ENCODE results near the gene ITPK1. TPM values are rescaled to one million over a fixed set of nuclear protein-coding genes. Genes with fewer than 3 reads are reported as not detected.

The ITPK1 gene
- polyA plus RNA-seq, 2 of the 4 experiments (the other 2 are of a cell fraction): 46.2 to 47.0 TPM

DNA sequence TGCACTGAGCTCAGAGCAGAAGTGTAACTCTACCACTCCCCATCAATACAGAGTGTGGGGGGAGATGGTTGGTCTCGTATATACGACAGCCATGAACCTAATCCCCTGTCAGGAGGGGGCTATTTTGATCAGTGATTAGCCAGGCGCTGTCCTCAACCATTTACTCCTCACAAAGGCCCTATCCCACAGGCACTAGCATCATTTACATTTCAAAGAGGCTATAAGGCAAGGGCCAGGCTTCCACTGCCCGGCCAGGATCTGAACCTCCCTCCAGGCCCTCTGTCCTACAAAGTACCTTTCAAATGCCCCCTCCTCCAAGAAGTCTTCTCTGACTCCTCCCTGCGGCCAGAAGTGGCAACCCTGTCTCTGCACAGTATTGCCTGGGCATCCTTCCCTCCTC is 74.7 kb downstream of the ITPK1 start:
- no peak for TF ChIP-seq BCL3 (IDR thresholded peaks at IDR 0.05)
- no peak for TF ChIP-seq HMGXB4 (CRISPR knock-in tag; IDR thresholded peaks at IDR 0.05; ENCODE audit: borderline replicate concordance)
- no peak for TF ChIP-seq POLR2A (IDR thresholded peaks at IDR 0.05; ENCODE audit: low read length)
- TF ChIP-seq EHF (CRISPR knock-in tag; IDR thresholded peaks at IDR 0.05): no peak
- TF ChIP-seq ZNF302 (CRISPR knock-in tag; IDR thresholded peaks at IDR 0.05): no peak
- TF ChIP-seq FOXS1 (CRISPR knock-in tag; IDR thresholded peaks at IDR 0.05): no peak
- TF ChIP-seq E2F6 (IDR thresholded peaks at IDR 0.05; ENCODE audit: borderline replicate concordance, low read depth): no peak
- TF ChIP-seq KDM1A (IDR thresholded peaks at IDR 0.05; ENCODE audit: low read depth): no peak
- TF ChIP-seq MYC (IDR thresholded peaks at IDR 0.05; ENCODE audit: borderline replicate concordance, low read length): no peak
- no peak for TF ChIP-seq KDM5A (IDR thresholded peaks at IDR 0.05)
- TF ChIP-seq, protein P1, sequence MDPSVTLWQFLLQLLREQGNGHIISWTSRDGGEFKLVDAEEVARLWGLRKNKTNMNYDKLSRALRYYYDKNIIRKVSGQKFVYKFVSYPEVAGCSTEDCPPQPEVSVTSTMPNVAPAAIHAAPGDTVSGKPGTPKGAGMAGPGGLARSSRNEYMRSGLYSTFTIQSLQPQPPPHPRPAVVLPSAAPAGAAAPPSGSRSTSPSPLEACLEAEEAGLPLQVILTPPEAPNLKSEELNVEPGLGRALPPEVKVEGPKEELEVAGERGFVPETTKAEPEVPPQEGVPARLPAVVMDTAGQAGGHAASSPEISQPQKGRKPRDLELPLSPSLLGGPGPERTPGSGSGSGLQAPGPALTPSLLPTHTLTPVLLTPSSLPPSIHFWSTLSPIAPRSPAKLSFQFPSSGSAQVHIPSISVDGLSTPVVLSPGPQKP (IDR thresholded peaks at IDR 0.05; ENCODE audit: low read depth, low read length): no peak
- TF ChIP-seq, protein P2, sequence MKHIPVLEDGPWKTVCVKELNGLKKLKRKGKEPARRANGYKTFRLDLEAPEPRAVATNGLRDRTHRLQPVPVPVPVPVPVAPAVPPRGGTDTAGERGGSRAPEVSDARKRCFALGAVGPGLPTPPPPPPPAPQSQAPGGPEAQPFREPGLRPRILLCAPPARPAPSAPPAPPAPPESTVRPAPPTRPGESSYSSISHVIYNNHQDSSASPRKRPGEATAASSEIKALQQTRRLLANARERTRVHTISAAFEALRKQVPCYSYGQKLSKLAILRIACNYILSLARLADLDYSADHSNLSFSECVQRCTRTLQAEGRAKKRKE (CRISPR knock-in tag; IDR thresholded peaks at IDR 0.05; ENCODE audit: low read depth): no peak
- TF ChIP-seq NR3C1 (IDR thresholded peaks at IDR 0.05): no peak
- no peak for TF ChIP-seq RNF2 (IDR thresholded peaks at IDR 0.05; ENCODE audit: borderline replicate concordance, low read depth)
- TF ChIP-seq MAZ (IDR thresholded peaks at IDR 0.05; ENCODE audit: borderline replicate concordance, low read depth, low read length): no peak
- TF ChIP-seq HEYL (CRISPR knock-in tag; IDR thresholded peaks at IDR 0.05): no peak
- no peak for TF ChIP-seq CHD4 (IDR thresholded peaks at IDR 0.05; ENCODE audit: borderline replicate concordance)
- ChIA-PET POLR2A (no interaction called here), CTCF (interaction anchor here (1.3 kb wide), 1 partner anchor 98 kb away, joined by 3 read pairs; no protein-coding TSS in a partner anchor)
- Histone ChIP-seq H3K27ac (peak overlapping the region; percentile 88 to 95; a peak in 5 of 6 replicates), H3K4me3 (no peak overlapping the region), H3K4me2 (peak overlapping the region; percentile 19; the same call in 1 of the 3 replicates), H3K4me1 (peaks cover 92% of the 10 kb centered on the region), H3K9me3 (no peaks in the 10 kb centered on the region)
- 85% methylated on average over 5 of the region's 5 CpGs for WGBS (ENCODE audit: missing lambda C conversion rate)
- DNase-seq (ENCODE audit: low read depth in 1 of 2, low spot score in 1 of 2) (no peak), ATAC-seq (no peak), FAIRE-seq (no peak)

DNA sequence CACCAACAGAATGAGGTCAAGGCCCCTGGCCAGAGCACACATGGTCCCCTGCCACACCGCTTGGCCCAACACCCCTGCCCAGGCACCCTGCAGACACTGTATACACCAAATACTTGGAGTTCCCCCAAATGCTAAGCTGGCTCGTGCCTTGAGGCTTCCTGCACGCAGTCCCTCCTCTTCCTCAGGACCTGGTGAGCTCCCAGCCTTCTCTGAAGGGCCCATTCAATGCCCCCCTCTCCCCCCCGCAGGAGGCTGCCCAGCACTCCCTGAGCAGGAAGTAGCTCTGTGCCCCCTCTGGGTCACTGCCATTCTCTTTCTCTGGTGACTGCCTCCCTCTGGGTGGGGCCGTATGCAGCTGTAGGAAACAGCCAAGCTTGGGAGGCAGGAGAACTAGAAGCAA is 75.3 kb downstream of the ITPK1 start:
- no peak for TF ChIP-seq GATA3 (IDR thresholded peaks at IDR 0.05; ENCODE audit: borderline replicate concordance)
- TF ChIP-seq HEYL (CRISPR knock-in tag; IDR thresholded peaks at IDR 0.05): no peak
- no peak for TF ChIP-seq MAX (IDR thresholded peaks at IDR 0.05)
- Histone ChIP-seq H3K4me1 (peaks cover 92% of the 10 kb centered on the region), H3K9me3 (no peaks in the 10 kb centered on the region), H3K4me3 (no peak overlapping the region), H3K27ac (peak overlapping the region; percentile 88 to 95; a peak in 5 of 6 replicates), H3K4me2 (peak overlapping the region; percentile 19; the same call in 1 of the 3 replicates)
- no peak for ATAC-seq
- no peak for FAIRE-seq
- POLR2A ChIA-PET: no interaction called here
- 77% methylated on average over 4 of the region's 5 CpGs for WGBS (ENCODE audit: missing lambda C conversion rate)
- DNase-seq (ENCODE audit: low read depth in 1 of 2, low spot score in 1 of 2): no peak
- CTCF ChIA-PET: interaction anchor here (1.3 kb wide), 1 partner anchor 98 kb away, joined by 3 read pairs; no protein-coding TSS in a partner anchor
